ENCODE results near the gene GABRA6.

Gene GABRA6

GRCh38 chr5:161751265-161751664 is 65.7 kb downstream of the GABRA6 start:
- Histone ChIP-seq H3K27ac (ENCODE audit: low read length) (no peak overlapping the region), H3K27me3 (ENCODE audit: low read depth, low read length) (no peaks in the 10 kb centered on the region), H3K36me3 (ENCODE audit: control insufficient read depth in 1 of 2, insufficient read depth in 2 of 2, low read length in 2 of 2) (no peaks in the 10 kb centered on the region), H3K9me3 (ENCODE audit: control insufficient read depth in 1 of 2, low read length in 2 of 2) (peaks cover 0 to 4% of the 10 kb centered on the region in 2 donors), H3K4me1 (ENCODE audit: control insufficient read depth in 1 of 2, insufficient read depth in 2 of 2, low read length in 2 of 2) (no peaks in the 10 kb centered on the region), H3K4me3 (ENCODE audit: low read depth in 1 of 2, low read length in 2 of 2) (no peak overlapping the region)

Data from muscle layer of duodenum (tissue), 2 donors.